WERI-Rb-1 (cell line): ENCODE measurements around the gene PIN1.

Experiments
- DNase-seq: peaks from one replicate; pipeline ENCODE4 v3.0.0-alpha.2; 2020
- H3K27ac ChIP-seq: fragments of 250-450 bp; sonication (Bioruptor Pico); 2 replicates; pipeline ENCODE4 v1.5.1; 2020; ENCODE audit warnings: mild to moderate bottlenecking, moderate library complexity
- H3K27me3 ChIP-seq: fragments of 250-450 bp; sonication (Bioruptor Pico); 2 replicates; pipeline ENCODE4 v1.5.1; 2021; ENCODE audit warnings: mild to moderate bottlenecking, low read depth, moderate library complexity; ENCODE audit not compliant: insufficient read depth, severe bottlenecking
- H3K36me3 ChIP-seq: fragments of 250-450 bp; sonication (Bioruptor Pico); 2 replicates; pipeline ENCODE4 v1.5.1; 2020; ENCODE audit warnings: mild to moderate bottlenecking, moderate library complexity
- H3K4me3 ChIP-seq: 2 replicates; pipeline ENCODE4 v1.5.1; 2011; ENCODE audit warnings: low read depth, mild to moderate bottlenecking, control low read depth, low read length
- H3K9me3 ChIP-seq: fragments of 250-450 bp; sonication (Bioruptor Pico); 2 replicates; pipeline ENCODE4 v1.5.1; 2021; ENCODE audit warnings: mild to moderate bottlenecking, moderate library complexity; ENCODE audit not compliant: severe bottlenecking
- CTCF ChIP-seq: IDR thresholded peaks from 2 replicates; pipeline ENCODE4 v1.5.1; 2011; ENCODE audit warnings: low read depth, mild to moderate bottlenecking, control low read depth, inconsistent platforms, low read length

Gene PIN1

GRCh38 chr19:9885077-9885552 is 50.0 kb downstream of the PIN1 start:
- TF ChIP-seq CTCF, result peak; percentile 24; the same call in 1 of the 2 replicates
- DNase-seq, result no peak
- Histone ChIP-seq H3K9me3 (no peaks in the 10 kb centered on the region), H3K27ac (peak overlapping the region; percentile 88), H3K36me3 (no peaks in the 10 kb centered on the region; the same call in 1 of the 2 replicates), H3K27me3 (no peaks in the 10 kb centered on the region), H3K4me3 (no peak overlapping the region)

- H3K27ac ChIP-seq, result no peak overlapping the region
- no peak overlapping the region for H3K4me3 ChIP-seq
- no peaks in the 10 kb centered on the region for H3K9me3 ChIP-seq
- no peak for DNase-seq
- peaks cover 6% of the 10 kb centered on the region; the same call in 1 of the 2 replicates for H3K36me3 ChIP-seq
- H3K27me3 ChIP-seq, result no peaks in the 10 kb centered on the region
- no peak for TF ChIP-seq CTCF
Measured at GRCh38 chr19:9891609-9892373, 56.7 kb downstream of the PIN1 start.
